Activated T-cell treated with anti-CD3 and anti-CD28 coated beads for 4 hours (primary cell): Measurements from ENCODE around the gene GGACT.

ENCODE experiments used
- DNase-seq: peaks from one replicate; pipeline ENCODE4 v3.0.0-alpha.2; 2020

GGACT gene

DNA sequence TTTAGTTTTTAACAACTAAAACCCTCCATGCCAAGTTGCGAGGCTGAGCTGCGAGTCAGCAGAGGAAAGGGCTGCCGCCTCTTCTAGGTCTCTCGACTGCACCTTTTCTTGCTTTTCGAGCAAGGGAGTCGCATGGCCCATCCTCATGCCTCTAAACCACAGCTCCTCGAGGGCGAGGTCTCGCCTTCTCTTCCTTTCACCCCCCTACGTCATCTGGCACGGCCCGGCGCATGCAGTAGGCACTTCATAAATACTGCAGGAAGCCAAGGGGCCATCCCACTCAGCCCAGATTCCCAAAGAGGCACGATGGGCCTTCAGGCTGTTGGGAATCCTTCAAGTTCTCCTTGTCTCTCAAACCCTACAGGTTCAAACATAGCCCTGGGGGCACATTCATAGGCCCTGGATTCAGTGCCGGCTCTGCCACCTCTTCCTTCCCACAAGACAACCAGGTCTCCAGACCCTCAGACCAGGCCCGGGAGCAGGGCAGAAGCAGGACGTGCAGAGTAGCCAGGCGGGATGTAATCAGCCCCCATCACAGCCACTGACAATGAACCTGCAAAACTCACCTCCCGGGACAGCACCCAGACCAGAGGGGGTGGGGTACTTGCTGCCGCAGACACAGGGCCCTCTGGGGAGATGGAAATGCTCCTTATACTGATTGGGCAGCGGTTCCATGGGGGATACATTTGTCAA lies 41.7 kb downstream of the GGACT start:
- DNase-seq, result no peak

DNA sequence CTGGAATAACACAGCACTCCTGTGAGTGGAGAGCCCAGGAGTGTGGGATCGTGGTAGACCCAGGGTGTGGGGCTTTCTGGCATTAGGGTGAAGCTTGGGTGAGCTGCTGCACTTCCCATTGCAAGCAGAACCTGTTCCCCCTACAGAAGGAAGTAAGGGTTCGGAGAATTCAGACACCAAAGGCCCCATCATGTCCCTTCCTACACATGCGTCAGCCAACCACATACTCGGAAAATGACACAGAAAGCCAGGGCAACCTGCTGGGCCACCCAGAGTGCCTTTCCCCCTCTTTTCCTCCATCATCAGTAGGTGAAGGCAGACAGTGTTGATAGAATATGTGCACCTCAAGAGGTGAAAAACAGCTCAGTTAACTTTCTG lies 42.9 kb downstream of the GGACT start:
- DNase-seq, result no peak

DNA sequence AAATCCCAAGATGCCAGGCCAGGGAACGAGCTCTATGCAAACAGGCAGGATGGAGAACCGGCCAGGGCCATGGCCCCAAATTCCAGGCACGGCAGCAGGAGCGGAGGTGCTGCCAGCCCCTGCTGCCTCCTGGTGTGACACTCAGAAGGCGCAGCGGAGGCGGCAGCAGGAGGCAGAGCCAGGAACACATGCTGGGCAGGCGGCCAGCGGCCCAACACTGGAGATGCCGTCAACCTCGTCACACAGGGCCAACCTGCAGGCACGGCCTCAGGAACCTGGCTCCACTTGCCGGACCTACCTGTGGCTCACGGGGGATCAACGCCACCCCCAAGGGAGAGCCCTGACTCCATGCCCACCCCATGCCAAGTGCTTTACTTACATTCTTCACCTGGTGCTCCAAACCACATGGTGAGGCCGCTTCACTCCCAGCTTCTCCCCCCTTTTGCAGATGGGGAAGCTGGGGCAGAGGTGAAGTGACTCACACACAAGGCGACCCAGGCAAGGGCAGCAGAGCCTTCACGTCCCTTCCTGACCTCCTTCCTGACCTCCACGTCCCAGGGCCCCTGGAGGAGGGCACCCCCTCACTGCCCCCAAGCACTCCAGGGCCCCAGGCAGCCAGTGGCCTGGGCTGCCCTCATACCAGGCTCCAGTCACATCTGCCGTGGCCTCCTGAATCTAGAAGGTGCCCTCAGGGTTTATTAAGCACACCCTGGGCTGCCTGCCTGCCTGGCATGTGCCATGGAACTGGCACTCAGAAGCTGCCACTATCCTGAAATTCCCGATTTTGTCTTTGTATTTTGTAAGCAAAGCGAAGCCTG lies 43.5 kb downstream of the GGACT start:
- DNase-seq, result no peak

DNA sequence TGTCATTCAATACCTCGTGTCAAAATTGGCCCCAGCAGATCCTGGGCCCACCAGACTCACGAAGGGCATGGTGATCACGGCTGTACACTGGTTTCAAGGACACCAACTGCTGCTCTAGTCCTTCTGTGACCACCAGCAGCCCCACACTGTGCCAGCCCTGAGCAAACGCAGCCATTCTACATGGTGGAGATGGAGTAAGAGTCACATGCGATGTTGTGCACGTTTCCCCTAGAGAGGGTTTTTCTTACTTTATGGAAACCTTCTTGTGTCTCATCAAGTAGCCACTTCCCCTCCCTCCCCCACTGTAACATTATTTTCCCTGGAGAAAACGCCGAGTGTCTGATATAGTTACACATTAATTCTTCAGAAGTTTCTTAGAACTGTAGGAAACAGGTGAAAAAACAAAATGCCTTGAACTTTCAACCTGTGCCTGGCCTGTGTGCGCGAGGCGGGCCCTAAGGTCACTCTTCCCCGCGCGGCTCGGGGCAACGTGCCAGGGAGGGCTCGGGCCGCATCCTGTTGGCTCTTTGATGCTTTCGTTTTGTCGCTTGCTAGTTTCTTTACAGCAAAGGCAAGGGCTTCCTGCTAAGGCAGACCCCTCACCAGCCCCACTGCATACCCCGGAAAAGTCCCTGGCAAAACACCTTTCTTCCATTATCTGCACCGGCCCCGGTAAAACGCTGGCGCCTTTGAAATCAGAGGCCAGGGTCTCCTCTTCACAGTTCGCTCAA lies 44.6 kb downstream of the GGACT start:
- no peak for DNase-seq

DNA sequence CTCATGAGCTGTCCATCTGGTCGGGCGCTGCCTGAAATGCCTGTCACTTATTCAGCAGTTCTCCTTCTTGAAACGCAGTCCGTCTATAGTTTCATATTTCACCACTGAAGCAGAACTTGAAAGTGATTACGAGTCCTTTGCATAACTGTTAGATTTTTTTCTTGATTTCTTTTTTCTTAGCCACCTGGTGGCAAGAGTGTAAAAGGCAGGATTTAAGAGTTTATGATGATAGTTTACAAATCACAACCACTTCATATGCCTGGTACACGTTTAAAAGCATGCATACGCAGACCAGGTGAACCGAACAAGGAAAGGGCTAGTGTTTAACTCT lies 45.8 kb downstream of the GGACT start:
- no peak for DNase-seq

DNA sequence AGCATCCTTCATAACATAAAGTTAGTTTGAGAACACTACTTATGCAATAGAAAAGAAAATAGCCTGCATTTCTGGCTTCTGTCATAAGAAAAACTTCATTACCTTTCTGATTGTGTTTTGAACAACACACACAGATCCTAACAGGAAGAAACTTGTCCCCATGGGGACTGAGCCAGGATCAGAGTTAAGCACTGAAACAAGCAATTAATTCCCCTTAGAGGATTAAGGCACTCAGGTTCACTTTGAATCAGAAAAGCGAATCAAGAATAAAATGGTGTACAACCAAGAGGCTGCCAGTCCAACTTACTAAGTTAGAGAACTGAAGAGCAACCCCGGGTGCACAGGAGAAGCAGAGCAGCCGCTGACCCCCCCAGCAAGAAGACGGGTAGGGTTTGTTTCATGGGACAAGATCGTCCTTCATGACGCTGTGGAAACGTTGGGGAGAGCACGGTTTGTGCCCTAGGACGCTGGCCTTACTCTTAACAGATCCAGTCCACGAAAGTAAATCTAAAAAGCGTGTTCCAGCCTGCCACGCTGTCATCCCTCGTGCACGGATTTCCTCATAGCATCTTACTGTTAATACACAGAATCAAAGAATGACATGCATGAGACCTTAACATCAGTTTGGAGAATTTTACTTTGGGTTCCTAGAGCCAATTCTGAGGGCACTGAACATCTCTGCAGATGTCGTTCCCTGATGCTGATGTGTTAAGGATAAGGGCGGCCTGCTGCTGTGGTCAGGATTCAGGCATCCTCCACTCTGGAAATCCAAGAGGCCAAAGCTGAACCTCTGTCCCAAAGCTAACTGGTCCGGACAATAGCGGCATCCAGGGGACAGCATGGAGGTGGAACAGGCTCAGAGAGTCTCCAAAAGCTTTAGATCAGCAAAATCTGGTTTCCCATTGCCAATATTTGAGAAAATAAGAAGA lies 46.4 kb downstream of the GGACT start:
- DNase-seq, result no peak

DNA sequence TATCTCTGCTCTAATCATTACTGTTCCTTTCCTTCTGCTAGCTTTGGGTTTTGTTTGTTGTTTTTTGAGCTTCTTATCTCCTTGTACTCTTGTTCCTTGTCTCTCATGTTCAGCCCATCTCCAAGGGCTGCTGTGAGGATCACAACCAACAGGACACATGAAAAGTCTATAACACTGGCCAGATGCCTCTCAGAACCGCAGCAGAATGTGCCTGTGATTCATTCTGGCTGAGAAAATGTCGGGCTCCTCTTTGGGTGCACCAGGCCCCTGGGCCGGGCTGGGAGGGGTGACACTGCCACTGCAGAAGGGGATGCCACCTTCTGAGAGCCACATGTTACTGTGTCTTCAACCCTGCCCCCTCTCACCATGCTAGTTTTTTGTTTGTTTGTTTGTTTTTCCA lies 48.0 kb downstream of the GGACT start:
- DNase-seq, result no peak

DNA sequence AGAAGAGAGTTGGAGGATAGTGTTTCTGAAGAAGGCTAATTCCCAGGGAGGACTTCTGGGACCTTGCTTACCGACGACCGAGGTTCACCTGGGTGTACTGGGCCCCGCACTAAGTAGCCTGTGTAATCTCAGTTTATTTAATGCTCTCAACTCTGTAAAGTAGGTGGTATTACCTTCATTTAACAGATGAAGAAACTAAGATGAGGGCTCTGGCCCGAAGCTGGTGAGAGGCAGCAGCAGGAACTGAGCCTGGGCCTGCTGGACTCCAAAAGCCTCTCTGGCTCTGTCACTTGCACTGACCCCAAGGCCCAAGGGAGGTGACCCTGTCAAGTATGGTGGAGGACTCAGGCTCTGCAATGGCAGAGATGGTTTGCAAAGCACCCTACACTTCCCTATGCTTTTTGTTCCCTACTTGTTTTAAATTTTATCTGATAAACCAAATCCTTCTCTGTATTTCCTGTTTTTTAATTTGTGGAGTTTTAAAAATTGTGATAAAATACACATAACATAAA lies 50.6 kb downstream of the GGACT start:
- no peak for DNase-seq

DNA sequence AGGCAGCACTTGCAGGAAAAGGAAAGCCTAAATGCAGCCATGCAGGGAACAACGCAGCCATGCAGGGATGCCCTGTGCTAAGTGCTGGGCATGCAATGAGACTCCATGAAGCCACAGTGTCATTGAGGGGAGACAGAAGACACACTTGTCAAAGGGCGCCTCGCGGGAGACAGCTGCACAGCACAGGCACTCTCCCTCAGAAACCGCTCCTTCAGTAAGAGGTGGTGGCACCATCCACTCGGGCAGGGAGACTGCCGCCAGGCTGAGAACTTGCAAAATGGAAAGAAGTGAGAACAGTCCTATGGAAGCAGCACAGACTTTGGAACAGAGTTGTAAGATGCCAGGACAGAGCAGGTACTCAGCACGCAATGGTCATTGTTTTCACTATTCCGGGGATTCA lies 51.1 kb downstream of the GGACT start:
- no peak for DNase-seq

DNA sequence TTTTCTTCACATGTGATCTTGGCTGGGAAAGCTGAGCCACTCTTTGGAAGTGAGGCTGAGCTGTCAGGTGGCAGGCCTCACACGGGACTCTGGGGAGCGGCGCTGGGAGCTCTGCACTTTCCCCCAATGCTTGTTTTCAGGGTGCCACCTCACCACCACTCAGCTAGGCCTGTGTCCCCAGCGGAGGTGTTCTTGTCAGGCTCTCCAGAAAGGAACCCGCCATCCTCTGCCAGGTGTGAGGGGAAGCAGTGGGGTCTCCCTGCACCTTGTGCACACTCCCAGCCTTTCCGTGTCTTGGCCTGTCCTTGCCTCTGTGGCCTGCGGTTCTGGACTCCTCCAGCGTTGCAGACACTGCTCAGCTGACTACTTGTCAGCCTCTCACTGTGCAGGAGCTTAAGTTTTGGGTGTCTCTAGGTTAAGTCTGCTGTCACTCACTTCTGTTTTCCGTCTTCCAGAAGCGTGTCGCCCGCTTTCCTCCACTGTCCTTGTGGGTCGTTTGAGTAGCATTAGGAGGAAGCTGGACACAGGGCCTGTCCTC lies 51.9 kb downstream of the GGACT start:
- DNase-seq, result no peak

DNA sequence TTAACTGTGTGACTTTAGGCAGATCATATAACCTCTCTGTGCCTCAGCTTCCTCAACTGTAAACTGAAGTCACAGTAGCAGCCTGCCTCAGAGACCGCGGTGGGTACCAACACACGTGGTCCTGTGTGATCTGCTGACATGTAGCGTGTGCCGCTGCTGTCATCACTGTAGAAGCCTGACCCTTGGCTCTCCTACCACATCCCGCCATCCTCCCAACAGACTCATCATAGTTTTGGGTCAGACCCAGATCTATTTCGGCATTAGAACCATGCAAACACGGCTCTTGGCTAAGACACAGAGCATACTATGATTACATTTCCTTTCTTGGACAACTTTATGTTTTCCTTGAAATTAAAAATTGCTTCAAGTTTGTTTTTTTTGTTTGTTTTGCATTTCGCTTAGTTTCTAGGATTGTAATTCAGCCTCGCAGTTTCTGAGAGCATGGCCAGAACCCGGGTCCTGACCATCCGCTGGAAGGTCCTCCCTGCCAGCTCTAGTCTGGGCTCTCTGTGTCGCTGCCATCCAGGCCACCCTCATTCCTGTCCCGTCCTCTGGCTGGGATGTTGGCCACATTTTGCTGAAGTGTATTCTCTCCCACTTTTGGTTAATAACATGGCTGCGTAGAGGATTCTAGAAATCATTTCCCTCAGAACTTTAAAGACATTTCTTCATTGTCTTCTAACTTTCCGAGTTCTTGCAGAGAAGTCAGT lies 53.0 kb downstream of the GGACT start:
- no peak for DNase-seq

DNA sequence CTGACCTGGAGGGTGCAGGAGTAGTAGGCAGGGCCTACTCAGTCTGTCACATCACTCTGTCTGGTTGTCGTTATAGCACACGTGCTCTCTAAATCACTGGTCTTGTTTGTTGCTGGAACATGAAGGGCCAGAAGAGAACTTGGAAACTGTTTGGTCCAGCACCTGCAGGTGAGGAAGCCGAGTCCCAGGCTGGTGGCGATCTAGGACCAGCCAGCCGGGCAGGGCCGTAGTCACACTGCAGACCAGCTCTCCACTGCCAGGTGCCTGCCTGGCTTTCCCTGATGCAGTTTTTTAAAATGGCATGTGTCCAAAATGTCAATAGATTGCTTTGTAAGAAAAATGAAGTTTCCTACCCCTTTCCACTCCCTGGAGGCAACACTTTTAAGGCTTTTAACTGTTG lies 53.7 kb downstream of the GGACT start:
- DNase-seq, result no peak

DNA sequence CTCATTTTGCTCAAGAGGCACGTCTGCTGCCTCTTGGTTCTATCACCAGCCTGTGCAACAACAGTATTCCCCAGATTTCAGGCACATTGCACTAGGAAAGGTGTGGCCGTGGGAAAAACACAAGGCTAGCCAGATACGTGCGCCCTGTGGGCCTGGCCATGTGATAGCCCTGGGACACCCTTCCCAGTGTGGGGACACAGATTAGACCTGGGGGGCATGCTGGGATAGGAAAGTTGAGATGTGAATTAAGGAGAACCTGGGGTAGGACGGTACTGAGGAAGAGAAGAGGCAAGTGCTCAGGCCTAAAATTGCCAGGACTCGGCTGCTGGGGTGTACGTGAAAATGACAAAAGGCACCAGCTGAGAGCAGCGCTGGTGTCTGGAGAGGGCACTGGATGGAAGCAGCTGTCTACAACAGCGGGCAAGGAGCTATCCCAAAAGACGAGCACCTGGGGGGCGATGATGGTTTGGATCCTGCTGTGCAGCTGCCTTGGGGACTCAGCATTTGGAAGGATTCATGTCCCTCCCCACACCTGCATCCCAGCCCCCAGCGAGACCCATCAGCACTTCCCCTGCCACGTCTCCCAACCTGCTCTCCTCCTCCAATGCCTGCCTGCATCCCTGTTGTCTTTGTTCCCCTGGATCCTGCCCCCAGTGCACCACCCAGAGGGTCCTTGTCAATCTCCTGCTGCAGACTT lies 54.3 kb downstream of the GGACT start:
- DNase-seq, result no peak

DNA sequence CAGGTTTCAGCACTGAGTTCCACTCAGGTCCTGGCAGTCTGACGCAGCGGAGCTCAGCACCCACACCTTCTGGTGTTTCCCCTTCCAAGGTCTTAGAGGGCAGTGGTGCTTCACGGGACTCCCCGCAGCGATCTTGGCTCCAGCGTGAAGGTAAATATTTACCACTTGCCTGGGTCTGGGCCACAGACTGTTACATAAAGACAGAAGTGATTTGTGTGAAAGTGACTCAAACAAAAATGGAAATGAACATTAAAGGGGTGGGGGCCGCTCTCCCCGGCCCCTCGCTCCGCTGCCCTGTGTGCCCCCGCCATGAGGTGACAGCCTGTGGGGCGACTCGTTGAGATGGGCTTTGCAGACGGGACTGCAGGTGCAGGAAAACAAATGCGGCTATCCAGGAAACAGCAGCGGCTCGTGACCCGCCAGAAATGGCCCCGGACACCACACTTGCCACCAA lies 55.0 kb downstream of the GGACT start:
- no peak for DNase-seq

DNA sequence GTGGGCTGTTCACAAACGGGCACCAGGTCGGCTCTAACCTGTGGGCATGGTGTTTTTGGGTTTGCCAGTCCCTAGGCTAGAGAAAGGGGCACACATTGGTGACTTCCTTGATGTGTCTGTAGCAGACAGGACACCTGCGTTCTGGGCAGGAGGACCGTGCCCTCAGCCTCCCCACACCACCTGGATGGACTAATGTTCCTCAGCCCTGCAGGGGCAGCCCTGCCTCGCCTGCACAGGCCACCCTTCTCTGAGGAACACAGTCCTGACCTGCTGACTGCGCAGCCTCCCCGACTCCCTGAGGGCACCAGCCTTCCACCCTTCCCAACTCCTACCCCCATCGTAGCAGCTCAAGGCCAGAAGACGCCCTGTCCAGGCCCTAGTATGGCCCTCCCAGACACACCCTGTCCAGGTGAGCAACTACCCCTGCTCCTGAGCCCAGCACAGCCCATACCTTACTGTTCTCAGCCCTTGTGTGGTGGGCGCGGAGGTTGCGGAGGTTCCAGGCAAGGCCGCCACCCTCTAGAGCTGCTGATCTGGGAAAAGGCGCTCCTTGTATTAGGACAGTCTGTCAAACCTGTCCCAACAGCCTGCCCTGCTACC lies 55.7 kb downstream of the GGACT start:
- no peak for DNase-seq

DNA sequence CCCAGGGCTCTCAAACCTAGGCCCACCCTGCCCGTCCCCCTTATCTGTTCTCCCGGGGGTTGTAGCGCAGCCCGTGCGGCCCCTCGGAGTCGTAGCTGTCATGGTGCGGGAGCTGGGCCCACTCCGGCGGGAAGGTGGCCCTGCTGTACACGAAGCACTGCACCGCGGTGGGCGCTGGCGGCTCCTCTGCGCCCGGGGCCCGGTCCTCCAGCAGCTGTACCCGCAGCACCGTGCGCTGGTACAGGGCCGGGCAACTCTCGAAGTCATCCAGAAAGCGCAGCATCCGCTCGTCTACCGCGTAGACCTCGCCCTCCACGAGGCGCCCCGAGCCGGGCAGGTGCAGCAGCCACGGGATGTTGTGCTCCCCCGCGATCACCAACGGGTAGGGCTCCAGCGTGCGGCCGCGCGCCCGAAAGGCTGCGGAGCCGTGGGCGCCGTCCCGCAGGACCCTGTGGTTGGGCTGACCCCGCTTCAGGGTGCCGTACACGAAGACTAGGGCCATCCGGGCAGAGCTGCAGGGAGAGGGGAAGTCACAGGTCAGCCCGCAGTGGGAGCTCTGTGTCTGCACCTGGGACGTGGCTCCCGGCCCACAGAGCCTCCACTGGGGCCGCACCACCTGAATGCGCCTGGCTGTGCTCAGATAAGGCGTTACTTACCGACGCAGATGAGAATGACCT lies 56.4 kb downstream of the GGACT start:
- DNase-seq, result no peak

DNA sequence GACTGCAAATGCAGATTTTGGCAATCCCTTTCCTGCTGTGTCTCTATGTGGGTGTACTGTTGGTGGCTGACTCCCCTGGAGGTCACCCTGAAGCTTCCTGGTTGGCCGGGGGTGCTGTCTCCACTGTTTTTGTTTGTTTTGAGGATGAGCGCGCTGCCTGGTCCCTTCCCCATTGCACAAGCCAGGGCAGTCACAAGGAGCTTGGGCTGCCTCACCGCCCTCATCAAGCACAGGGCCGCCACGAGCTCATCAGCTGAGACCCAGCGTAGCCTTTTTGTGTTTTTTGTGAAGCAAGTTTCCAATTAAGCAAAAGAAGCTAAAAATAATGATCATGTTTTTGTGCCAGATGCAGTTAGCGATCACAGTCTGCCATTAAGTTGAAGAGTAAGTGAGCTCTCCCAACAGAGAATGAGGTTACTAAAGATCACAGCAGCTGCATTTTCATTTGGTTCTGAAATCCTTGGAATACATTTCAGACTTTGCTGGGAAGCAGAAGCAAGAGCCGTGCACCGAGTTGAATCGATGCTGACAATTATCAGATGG lies 57.8 kb downstream of the GGACT start:
- DNase-seq, result no peak

DNA sequence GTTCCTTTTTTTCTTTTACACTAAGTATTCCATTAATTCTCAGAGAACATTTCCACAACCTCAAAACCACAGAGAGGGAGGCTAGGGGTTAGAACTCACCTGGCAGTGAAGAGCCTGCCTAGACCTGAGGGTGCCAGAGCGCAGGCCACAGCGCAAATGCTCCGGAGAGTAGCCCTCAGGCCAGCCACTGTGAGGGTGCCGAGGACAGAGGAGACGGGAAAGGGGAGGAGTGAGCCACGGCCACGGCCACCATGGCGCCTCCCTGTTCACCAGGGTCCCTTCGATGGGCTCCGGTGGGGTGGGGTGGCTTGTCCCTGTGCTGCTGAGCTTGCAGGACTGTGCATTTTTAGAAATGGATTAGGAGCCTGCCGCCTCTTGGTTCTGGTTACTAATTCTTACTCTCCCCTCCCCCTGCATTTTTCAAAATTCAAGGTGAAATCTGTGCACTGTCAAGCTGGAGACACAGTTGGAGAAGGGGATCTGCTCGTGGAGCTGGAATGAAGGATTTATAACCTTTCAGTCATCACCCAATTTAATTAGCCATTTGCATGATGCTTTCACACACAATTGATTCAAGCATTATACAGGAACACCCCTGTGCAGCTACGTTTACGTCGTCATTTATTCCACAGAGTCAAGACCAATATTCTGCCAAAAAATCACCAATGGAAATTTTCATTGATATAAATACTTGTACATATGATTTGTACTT lies 58.8 kb downstream of the GGACT start:
- no peak for DNase-seq

DNA sequence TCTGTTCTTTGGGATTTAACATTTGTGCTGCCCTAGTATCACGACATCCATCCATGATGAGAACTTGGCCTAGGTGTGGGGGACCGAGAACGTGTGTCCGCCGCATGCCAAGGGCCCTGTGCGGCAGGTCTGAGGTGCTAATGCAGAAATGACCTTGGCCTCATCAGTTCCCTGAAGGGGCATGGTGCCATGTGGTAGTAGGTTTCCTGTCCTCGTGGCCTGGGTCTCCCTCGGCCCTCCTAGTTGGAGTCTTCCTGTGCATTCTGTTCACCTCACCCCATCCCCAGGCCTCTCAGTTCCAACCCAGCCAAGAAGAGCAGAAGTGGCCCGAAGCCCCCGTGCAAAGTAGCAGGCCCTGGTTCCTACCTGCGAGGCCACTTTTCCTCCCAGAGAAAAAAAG lies 59.8 kb downstream of the GGACT start:
- no peak for DNase-seq
